Colonic mucosa (tissue), 4 donors: ENCODE results near the gene SIPA1L3. TPM values are rescaled to one million over a fixed set of nuclear protein-coding genes. Genes with fewer than 3 reads are reported as not detected.

ENCODE experiments used
- DNase-seq: peaks from one replicate; pipeline ENCODE4 v3.0.0-alpha.2; 2020
- H3K27ac ChIP-seq: fragments of 200-600 bp; one replicate; pipeline ENCODE4 v1.8.0; 2021
- H3K27me3 ChIP-seq: fragments of 200-600 bp; one replicate; pipeline ENCODE4 v1.8.0; 2021
- H3K36me3 ChIP-seq: fragments of 200-600 bp; one replicate; pipeline ENCODE4 v1.8.0; 2021
- H3K4me1 ChIP-seq: fragments of 200-600 bp; one replicate; pipeline ENCODE4 v1.8.0; 2021; ENCODE audit warnings: mild to moderate bottlenecking
- H3K4me3 ChIP-seq: fragments of 200-600 bp; one replicate; pipeline ENCODE4 v1.8.0; 2021
- H3K9ac ChIP-seq, 2 donors: one replicate each; pipeline ENCODE4 v1.7.0; 2013; ENCODE audit warnings: control low read depth in 2 of 2, low read depth in 2 of 2, low read length in 2 of 2
- H3K9me3 ChIP-seq: fragments of 200-600 bp; one replicate; pipeline ENCODE4 v1.8.0; 2021
- intact Hi-C: fragments of 100-400 bp; cut with DNase I; formaldehyde crosslinking; loops from one replicate; pipeline ENCODE4 v1.14.1; 2022
- total RNA-seq, 2 donors: library from RNA; stranded (reverse); fragmentation: NEBNext Ultra II Directional in 1 of 2; extraction: Animal tissue kit (Norgen Biotek cat#: 25700) in 1 of 2; gene quantifications; one replicate each; pipeline ENCODE4 v1.2.1, GENCODE V29; 2021
- TF ChIP-seq, protein P1 (sequence below): fragments of 200-600 bp; IDR thresholded peaks from one replicate; pipeline ENCODE4 v1.8.0; 2022; ENCODE audit warnings: antibody characterized with exemption, mild to moderate bottlenecking
- donor health status: healthy.
- donor health status: DM: no; HTN: no; CAD: no.
- donor health status: DM: no; HTN: no; CAD: no.

SIPA1L3 gene
- total RNA-seq, 2 donors from 2014 or later: 98.6 to 113 TPM

GRCh38 chr19:38206006-38206745 is 299.2 kb downstream of the SIPA1L3 start:
- no peak for DNase-seq
- H3K9ac ChIP-seq: no peak overlapping the region
- H3K36me3 ChIP-seq: no peaks in the 10 kb centered on the region
- H3K4me3 ChIP-seq: no peak overlapping the region
- peaks cover 14% of the 10 kb centered on the region for H3K27me3 ChIP-seq
- intact Hi-C loops: no loop called here
- no peaks in the 10 kb centered on the region for H3K9me3 ChIP-seq
- TF ChIP-seq, protein P1, sequence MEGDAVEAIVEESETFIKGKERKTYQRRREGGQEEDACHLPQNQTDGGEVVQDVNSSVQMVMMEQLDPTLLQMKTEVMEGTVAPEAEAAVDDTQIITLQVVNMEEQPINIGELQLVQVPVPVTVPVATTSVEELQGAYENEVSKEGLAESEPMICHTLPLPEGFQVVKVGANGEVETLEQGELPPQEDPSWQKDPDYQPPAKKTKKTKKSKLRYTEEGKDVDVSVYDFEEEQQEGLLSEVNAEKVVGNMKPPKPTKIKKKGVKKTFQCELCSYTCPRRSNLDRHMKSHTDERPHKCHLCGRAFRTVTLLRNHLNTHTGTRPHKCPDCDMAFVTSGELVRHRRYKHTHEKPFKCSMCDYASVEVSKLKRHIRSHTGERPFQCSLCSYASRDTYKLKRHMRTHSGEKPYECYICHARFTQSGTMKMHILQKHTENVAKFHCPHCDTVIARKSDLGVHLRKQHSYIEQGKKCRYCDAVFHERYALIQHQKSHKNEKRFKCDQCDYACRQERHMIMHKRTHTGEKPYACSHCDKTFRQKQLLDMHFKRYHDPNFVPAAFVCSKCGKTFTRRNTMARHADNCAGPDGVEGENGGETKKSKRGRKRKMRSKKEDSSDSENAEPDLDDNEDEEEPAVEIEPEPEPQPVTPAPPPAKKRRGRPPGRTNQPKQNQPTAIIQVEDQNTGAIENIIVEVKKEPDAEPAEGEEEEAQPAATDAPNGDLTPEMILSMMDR: no peak
- no peak overlapping the region for H3K27ac ChIP-seq
- H3K4me1 ChIP-seq: no peaks in the 10 kb centered on the region

- Histone ChIP-seq H3K27ac (no peak overlapping the region), H3K4me1 (no peaks in the 10 kb centered on the region), H3K27me3 (peaks cover 22% of the 10 kb centered on the region), H3K36me3 (no peaks in the 10 kb centered on the region), H3K4me3 (no peak overlapping the region), H3K9me3 (no peaks in the 10 kb centered on the region), H3K9ac (no peak overlapping the region)
- no peak for DNase-seq
- intact Hi-C loops: no loop called here
- TF ChIP-seq, protein P1: no peak
Observed at GRCh38 chr19:38206928-38207327, 299.9 kb downstream of the SIPA1L3 start.

DNA sequence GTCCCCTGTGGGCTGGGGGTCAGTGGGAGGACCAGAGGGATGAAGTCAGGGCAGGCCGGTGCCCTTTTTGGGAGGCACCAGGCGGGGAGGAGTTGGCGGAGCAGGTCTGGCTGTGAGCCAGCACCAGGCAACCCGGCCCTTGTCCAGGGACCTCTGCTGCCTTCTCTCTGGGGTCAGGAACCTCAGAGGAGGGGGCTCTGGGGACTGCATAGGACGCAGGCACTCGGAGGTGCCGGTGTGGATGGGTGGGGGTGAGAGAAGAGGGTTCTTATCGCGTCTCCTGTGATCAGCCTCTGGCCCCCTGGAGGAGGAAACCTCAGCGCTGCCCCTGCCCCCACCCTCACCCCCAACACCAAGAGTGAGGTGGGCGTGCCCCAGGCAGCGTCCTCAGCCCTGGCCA is 300.5 kb downstream of the SIPA1L3 start:
- no peaks in the 10 kb centered on the region for H3K36me3 ChIP-seq
- H3K4me1 ChIP-seq: no peaks in the 10 kb centered on the region
- TF ChIP-seq, protein P1: no peak
- DNase-seq: no peak
- no peak overlapping the region for H3K27ac ChIP-seq
- intact Hi-C loops: no loop called here
- peaks cover 24% of the 10 kb centered on the region for H3K27me3 ChIP-seq
- no peak overlapping the region for H3K9ac ChIP-seq
- no peak overlapping the region for H3K4me3 ChIP-seq
- H3K9me3 ChIP-seq: no peaks in the 10 kb centered on the region

DNA sequence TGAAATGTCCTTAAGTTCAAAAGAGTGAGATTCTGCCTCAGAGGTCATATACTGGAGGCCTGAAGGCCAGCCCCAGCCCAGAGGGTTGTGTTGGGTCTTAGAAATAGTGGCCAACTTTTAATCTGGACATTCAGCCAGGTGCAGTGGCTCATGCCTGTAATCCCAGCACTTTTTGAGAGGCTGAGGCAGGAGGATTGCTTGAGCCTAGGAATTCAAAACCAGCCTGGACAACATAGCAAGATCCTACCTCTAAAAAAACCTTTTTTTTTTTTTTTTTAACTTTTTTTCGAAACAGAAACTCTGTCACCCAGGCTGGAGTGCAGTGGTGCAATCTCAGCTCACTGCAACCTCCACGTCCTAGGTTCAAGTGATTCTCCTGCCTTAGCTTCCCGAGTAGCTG is 301.6 kb downstream of the SIPA1L3 start:
- no peak overlapping the region for H3K27ac ChIP-seq
- peaks cover 25% of the 10 kb centered on the region for H3K27me3 ChIP-seq

GRCh38 chr19:38209152-38209551 is 302.1 kb downstream of the SIPA1L3 start:
- no peak overlapping the region for H3K9ac ChIP-seq
- DNase-seq: no peak
- H3K4me3 ChIP-seq: no peak overlapping the region
- H3K4me1 ChIP-seq: no peaks in the 10 kb centered on the region
- TF ChIP-seq, protein P1: no peak
- peaks cover 29% of the 10 kb centered on the region for H3K27me3 ChIP-seq
- no peaks in the 10 kb centered on the region for H3K9me3 ChIP-seq
- intact Hi-C loops: no loop called here
- H3K27ac ChIP-seq: no peak overlapping the region
- H3K36me3 ChIP-seq: no peaks in the 10 kb centered on the region

More for the DNA sequence above, 301.6 kb downstream of the SIPA1L3 start:
- Histone ChIP-seq H3K36me3 (no peaks in the 10 kb centered on the region), H3K9ac (no peak overlapping the region), H3K4me3 (no peak overlapping the region), H3K9me3 (no peaks in the 10 kb centered on the region), H3K4me1 (no peaks in the 10 kb centered on the region)
- no peak for DNase-seq
- TF ChIP-seq, protein P1: no peak
- intact Hi-C loops: no loop called here
